Immature natural killer cell (primary cell): ENCODE results near the gene OLA1. TPM values are rescaled to one million over a fixed set of nuclear protein-coding genes. Genes with fewer than 3 reads are reported as not detected.
A peak's percentile ranks its signal among the peaks of the same experiment; 100 is the strongest.

ENCODE experiments used
- DNase-seq, 3 donors: peaks; one replicate each; pipeline ENCODE4 v3.0.0; 2022; ENCODE audit warnings: mixed read lengths in 1 of 3
- H3K27ac Mint-ChIP-seq, 6 donors: one replicate each; pipeline ENCODE4 v1.8.0; 2020; ENCODE audit warnings: mixed read lengths in 6 of 6, mild to moderate bottlenecking in 5 of 6, inconsistent platforms in 4 of 6, moderate library complexity in 3 of 6
- H3K27me3 Mint-ChIP-seq, 3 donors: one replicate each; pipeline ENCODE4 v1.8.0; 2020 to 2021; ENCODE audit warnings: low read depth in 3 of 3, mild to moderate bottlenecking in 3 of 3, mixed read lengths in 3 of 3, moderate library complexity in 3 of 3, inconsistent platforms in 1 of 3
- H3K36me3 Mint-ChIP-seq, 3 donors: one replicate each; pipeline ENCODE4 v1.8.0; 2020; ENCODE audit warnings: mixed read lengths in 3 of 3, inconsistent platforms in 2 of 3, mild to moderate bottlenecking in 2 of 3
- H3K4me1 Mint-ChIP-seq, 2 donors: one replicate each; pipeline ENCODE4 v1.8.0; 2020; ENCODE audit warnings: inconsistent platforms in 2 of 2, mild to moderate bottlenecking in 2 of 2, mixed read lengths in 2 of 2, moderate library complexity in 1 of 2
- H3K4me3 Mint-ChIP-seq, 5 donors: one replicate each; pipeline ENCODE4 v1.8.0; 2020; ENCODE audit warnings: mild to moderate bottlenecking in 5 of 5, mixed read lengths in 5 of 5, inconsistent platforms in 3 of 5, moderate library complexity in 3 of 5
- H3K9me3 Mint-ChIP-seq, 6 donors: one replicate each; pipeline ENCODE4 v1.8.0; 2020; ENCODE audit warnings: mild to moderate bottlenecking in 6 of 6, mixed read lengths in 6 of 6, inconsistent platforms in 4 of 6, moderate library complexity in 3 of 6
- polyA plus RNA-seq, 3 donors: library from polyadenylated mRNA; unstranded; fragments of 300-500 nt; fragmentation: Illumina TruSeq; gene quantifications; one replicate each; pipeline ENCODE4 v1.2.3, GENCODE V29; 2021

Gene OLA1
- polyA plus RNA-seq, 3 donors from 2014 or later: 80.6 to 95.7 (median 84.3) TPM

DNA sequence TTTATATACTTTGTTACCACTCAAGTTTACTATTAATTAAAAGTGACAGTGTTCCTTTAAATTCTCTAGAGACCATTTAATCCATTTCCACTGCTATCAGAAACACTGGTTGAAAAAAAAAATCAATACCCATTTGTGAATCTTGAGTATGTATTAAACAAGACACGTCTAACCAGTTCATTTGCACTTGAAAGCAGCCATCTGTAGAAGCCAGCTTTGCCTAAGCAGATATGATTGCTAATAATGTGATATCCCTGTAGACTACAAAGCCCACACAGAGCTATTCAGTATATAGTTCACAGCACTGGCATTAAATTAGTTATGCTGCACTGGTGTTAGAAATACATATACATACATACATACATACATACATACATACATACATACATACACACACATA lies 171.4 kb downstream of the OLA1 start:
- H3K4me3 Mint-ChIP-seq: no peak overlapping the region
- DNase-seq: no peak
- H3K27me3 Mint-ChIP-seq: peaks cover 0 to 2% (median 0%) of the 10 kb centered on the region in 3 donors
- H3K4me1 Mint-ChIP-seq: peaks cover 0 to 4% of the 10 kb centered on the region in 2 donors
- H3K27ac Mint-ChIP-seq: no peak overlapping the region
- peaks cover 4 to 21% (median 15%) of the 10 kb centered on the region in 3 donors for H3K36me3 Mint-ChIP-seq
- H3K9me3 Mint-ChIP-seq: no peaks in the 10 kb centered on the region

DNA sequence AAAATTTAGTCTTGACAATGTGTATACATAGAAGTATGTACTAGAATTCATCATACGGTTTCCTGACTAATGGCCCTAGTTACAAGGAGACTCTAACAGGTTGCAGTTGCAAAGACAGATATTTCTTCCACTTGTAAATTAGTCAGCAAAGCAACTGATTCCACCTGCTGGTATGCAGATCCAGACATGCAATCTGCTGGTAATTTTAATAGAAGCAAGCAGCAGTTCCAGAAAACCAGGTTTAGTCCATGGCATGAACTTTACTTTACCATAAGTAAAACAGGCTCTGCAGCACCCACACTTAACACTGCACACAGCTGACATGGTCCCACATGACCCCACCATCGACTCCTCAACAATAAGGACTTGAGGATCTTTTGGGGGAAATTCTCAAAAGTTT lies 172.3 kb downstream of the OLA1 start:
- peaks cover 0 to 6% of the 10 kb centered on the region in 2 donors for H3K4me1 Mint-ChIP-seq
- peaks cover 0 to 2% (median 0%) of the 10 kb centered on the region in 3 donors for H3K27me3 Mint-ChIP-seq
- H3K4me3 Mint-ChIP-seq: no peak overlapping the region
- peaks cover 4 to 19% (median 12%) of the 10 kb centered on the region in 3 donors for H3K36me3 Mint-ChIP-seq
- no peaks in the 10 kb centered on the region for H3K9me3 Mint-ChIP-seq
- no peak for DNase-seq
- no peak overlapping the region for H3K27ac Mint-ChIP-seq

DNA sequence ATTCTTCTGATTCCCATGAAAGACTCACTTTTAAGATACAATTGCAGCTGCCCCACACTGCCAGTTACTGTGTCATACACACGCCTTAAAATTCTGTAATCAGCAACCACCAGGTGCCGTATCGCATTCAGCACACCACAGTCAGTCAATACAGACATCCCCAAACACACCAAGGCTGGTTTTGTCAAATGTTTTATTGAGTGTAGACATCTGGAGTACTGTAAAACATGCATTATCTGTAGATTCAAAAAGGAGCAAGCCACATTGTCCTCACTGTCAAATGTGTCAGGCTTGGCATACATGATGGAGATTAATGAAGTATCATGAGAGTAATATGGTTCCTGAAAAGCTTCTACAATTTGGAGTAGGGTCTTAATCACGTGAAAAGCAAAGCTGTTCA lies 173.5 kb downstream of the OLA1 start:
- DNase-seq: no peak
- no peak overlapping the region for H3K4me3 Mint-ChIP-seq
- peaks cover 4 to 12% (median 10%) of the 10 kb centered on the region in 3 donors for H3K36me3 Mint-ChIP-seq
- H3K9me3 Mint-ChIP-seq: no peaks in the 10 kb centered on the region
- peaks cover 0 to 2% (median 0%) of the 10 kb centered on the region in 3 donors for H3K27me3 Mint-ChIP-seq
- peaks cover 0 to 6% of the 10 kb centered on the region in 2 donors for H3K4me1 Mint-ChIP-seq
- no peak overlapping the region for H3K27ac Mint-ChIP-seq

DNA sequence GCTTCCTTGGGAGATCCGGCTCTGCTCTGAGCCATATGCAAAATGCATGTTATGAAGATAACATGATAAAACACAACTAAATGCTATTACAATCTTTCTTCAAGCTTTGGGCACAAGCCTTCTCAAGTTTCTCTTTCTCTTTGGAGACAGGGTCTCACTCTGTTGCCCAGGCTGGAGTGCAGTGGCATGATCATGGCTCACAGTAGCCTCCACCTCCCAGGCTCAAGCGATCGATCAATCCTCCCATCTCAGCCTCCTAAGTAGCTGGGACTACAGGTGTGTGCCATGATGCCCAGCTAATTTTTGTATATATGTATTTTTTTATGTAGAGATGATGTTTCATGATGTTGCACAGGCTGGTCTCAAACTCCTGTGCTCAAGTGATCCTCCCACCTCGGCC lies 175.5 kb downstream of the OLA1 start:
- Mint-ChIP-seq H3K9me3 (no peaks in the 10 kb centered on the region), H3K27ac (peak overlapping the region in 1 of 6 donors; percentile 40), H3K27me3 (peaks cover 0 to 2% (median 0%) of the 10 kb centered on the region in 3 donors), H3K36me3 (peaks cover 4 to 12% (median 10%) of the 10 kb centered on the region in 3 donors), H3K4me3 (no peak overlapping the region), H3K4me1 (peaks cover 0 to 6% of the 10 kb centered on the region in 2 donors)
- DNase-seq: no peak

DNA sequence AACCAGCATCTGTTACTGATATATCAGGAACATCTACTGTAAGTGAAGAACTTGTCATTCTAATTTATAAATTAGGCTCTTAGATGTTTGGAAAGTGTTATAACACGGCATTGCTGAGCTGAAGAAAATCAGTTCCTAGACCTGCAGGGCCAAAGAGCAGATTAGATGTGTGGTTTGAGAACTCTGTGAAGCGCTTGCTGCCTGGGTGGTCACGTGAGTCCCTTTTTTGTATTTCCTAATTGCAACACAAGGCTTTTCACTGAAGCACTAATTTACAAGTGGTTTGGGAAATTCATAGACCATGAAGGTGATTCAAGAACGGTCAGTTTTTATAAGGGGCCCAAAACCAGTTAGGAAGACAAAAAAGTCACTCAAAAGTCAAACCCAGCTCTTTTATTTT lies 176.3 kb downstream of the OLA1 start:
- H3K36me3 Mint-ChIP-seq: peaks cover 4 to 12% (median 10%) of the 10 kb centered on the region in 3 donors
- H3K27ac Mint-ChIP-seq: no peak overlapping the region
- peaks cover 0 to 6% of the 10 kb centered on the region in 2 donors for H3K4me1 Mint-ChIP-seq

DNA sequence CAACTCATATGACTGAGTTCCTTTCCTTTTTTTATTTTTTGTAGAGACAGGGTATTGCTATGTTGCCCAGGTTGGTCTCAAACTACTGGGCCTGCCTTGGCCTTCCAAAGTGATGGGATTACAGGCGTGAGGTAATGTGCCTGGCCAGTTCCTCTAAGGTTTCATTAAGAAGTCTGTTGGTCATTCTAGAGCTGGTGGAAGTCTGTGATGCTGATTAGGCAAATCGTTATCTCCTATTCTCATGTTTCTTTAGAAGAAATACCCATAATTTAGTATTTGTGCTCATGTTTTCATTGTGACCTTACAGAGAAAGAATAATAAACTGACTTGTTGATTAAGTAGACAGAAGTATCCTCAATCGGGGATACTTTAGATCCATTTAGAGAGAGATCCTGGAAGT lies 177.0 kb downstream of the OLA1 start:
- Mint-ChIP-seq H3K4me3 (no peak overlapping the region), H3K36me3 (peaks cover 4 to 12% (median 10%) of the 10 kb centered on the region in 3 donors)

More for the DNA sequence above, 176.3 kb downstream of the OLA1 start:
- Mint-ChIP-seq H3K4me3 (no peak overlapping the region), H3K9me3 (no peaks in the 10 kb centered on the region), H3K27me3 (peaks cover 0 to 7% (median 2%) of the 10 kb centered on the region in 3 donors)
- no peak for DNase-seq

DNA sequence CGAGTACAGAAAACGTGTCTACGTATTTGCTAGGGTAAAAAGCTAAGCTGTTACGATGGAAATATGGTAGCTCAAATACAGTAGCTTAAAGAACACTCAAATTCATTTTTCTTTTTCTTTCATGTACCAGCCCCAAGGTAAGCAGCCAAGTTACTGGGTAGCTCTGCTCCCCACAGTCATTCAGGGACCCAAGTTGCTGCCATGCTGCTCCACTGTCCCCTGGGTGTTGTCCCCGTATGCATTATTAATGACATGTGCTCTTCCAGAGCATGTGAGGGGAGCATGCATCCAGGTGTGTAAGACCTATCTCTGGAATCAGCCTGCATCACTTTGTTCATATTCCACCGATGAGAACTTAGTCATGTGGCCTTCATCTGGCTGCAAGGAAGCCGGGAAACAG lies 178.1 kb downstream of the OLA1 start:
- Mint-ChIP-seq H3K4me3 (no peak overlapping the region), H3K27me3 (peaks cover 4 to 7% (median 7%) of the 10 kb centered on the region in 3 donors), H3K27ac (no peak overlapping the region), H3K9me3 (no peaks in the 10 kb centered on the region), H3K4me1 (peaks cover 0 to 6% of the 10 kb centered on the region in 2 donors), H3K36me3 (peaks cover 4 to 12% (median 10%) of the 10 kb centered on the region in 3 donors)
- no peak for DNase-seq

More for the DNA sequence above, 177.0 kb downstream of the OLA1 start:
- no peak for DNase-seq
- peaks cover 0 to 6% of the 10 kb centered on the region in 2 donors for H3K4me1 Mint-ChIP-seq
- peaks cover 4 to 7% (median 5%) of the 10 kb centered on the region in 3 donors for H3K27me3 Mint-ChIP-seq
- H3K9me3 Mint-ChIP-seq: no peaks in the 10 kb centered on the region
- no peak overlapping the region for H3K27ac Mint-ChIP-seq

DNA sequence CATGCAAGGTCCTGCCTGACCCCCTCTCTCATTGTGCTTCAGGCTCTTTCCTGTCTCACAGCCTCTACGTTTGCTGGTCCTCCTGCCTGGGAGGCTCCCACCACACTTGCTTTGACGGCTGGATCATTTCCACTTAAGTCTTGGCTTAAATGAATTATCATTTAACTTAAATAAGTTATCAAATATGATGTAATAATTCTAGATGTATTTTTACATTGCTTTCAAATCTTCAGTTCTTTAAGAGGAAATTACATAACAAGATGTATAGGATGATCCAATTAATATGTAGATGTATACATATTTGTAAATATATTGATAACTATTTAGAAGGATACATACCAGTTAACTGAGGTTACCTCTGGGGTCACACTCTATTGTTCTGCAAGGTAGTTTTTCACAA lies 180.5 kb downstream of the OLA1 start:
- no peaks in the 10 kb centered on the region for H3K9me3 Mint-ChIP-seq
- DNase-seq: no peak
- peaks cover 2 to 10% (median 10%) of the 10 kb centered on the region in 3 donors for H3K27me3 Mint-ChIP-seq
- no peaks in the 10 kb centered on the region for H3K36me3 Mint-ChIP-seq
- no peak overlapping the region for H3K27ac Mint-ChIP-seq
- no peak overlapping the region for H3K4me3 Mint-ChIP-seq
- H3K4me1 Mint-ChIP-seq: peaks cover 0 to 6% of the 10 kb centered on the region in 2 donors

DNA sequence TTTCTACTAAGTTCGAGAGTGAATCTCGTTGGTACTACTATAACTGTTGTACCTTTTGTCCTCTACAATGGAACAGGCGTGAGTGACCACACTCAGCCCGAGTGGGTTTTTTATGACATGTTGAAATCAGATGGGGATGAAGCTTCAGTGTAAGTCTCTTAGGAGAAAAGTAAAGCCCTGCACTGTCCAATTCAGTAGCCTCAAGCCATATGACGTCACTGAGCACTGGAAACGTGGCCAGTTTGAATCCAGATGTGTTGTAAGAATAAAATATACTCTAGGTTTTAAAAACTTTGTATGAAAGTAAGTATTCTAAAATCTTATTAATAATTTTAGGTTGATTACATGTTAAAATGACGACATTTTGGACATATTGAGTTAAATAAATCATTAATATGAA lies 181.5 kb downstream of the OLA1 start:
- Mint-ChIP-seq H3K27ac (no peak overlapping the region), H3K36me3 (no peaks in the 10 kb centered on the region), H3K9me3 (no peaks in the 10 kb centered on the region), H3K4me3 (no peak overlapping the region), H3K27me3 (peaks cover 2 to 10% (median 10%) of the 10 kb centered on the region in 3 donors), H3K4me1 (peaks cover 0 to under 1% of the 10 kb centered on the region in 2 donors)
- no peak for DNase-seq

DNA sequence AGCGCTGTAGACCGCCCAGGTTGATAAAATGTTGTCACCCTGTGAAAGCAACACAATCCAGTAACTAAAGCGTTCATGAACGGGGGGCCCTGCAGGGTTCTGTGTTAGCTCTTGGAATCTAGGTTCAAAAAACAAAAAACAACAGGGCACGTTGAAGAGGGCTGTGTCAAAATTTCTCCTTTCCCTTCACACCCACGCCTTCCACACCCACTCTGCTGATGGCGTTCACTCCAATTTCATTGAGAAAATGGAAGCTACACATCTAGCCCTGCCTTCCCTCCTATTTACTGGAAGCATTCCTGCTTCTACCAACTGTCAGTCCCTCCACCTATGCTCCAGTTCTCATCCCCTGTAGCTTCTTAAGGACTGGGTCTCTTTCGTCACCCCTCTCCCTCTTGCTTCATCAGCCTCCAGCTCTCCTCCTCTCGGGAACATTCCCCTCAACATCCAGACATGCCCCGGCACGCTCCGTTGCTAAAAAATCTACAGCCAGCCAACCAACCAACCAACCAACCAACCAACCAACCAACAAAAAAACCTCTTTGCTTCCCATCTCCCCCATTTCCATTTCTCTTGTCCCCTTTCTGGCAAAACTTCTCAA lies 184.7 kb downstream of the OLA1 start:
- H3K9me3 Mint-ChIP-seq: no peaks in the 10 kb centered on the region
- no peak overlapping the region for H3K27ac Mint-ChIP-seq
- no peak overlapping the region for H3K4me3 Mint-ChIP-seq

DNA sequence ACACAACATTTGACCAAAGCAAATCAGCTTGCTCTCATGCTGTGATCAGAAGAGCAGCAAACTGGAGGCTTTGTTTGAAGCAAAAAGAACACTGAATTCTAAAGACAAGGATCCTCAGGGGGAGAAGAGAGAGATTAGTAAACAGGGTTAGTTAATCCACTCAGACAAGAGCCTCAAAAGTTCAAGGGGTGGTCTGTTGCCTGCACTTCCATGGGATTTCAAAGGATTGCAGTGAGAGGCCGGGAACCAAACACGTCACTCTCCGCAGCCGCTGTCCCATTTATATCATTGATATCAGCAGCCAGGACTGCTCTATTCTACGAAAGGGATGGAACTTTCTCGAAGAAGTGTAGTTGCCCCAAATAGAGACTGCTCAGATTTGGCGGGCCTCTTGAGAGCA lies 185.4 kb downstream of the OLA1 start:
- Mint-ChIP-seq H3K27me3 (peaks cover 4 to 18% (median 13%) of the 10 kb centered on the region in 3 donors), H3K4me1 (no peaks in the 10 kb centered on the region), H3K4me3 (no peak overlapping the region), H3K27ac (no peak overlapping the region), H3K9me3 (no peaks in the 10 kb centered on the region), H3K36me3 (no peaks in the 10 kb centered on the region)
- no peak for DNase-seq

More for the DNA sequence above, 184.7 kb downstream of the OLA1 start:
- no peaks in the 10 kb centered on the region for H3K4me1 Mint-ChIP-seq
- peaks cover 2 to 18% (median 13%) of the 10 kb centered on the region in 3 donors for H3K27me3 Mint-ChIP-seq
- DNase-seq: no peak
- no peaks in the 10 kb centered on the region for H3K36me3 Mint-ChIP-seq

DNA sequence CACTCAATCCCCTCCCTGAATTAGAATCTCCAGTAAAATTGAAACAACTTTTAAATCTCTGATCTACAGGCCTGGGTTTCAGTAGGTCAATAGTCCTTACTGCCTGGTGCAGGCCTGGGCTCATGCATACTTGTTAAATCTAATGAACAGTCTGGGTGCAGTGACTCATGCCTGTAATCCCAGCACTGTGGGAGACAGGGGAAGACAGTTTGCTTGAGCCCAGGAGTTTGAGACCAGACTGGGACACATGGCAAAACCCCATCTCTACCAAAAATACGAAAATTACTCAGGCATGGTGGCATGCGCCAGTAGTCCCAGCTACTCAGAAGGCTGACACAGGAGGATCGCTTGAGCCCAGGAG lies 188.5 kb downstream of the OLA1 start:
- Mint-ChIP-seq H3K4me1 (no peaks in the 10 kb centered on the region), H3K4me3 (no peak overlapping the region), H3K9me3 (no peaks in the 10 kb centered on the region), H3K27ac (no peak overlapping the region), H3K27me3 (peaks cover 1 to 15% (median 6%) of the 10 kb centered on the region in 3 donors), H3K36me3 (no peaks in the 10 kb centered on the region)
- no peak for DNase-seq

DNA sequence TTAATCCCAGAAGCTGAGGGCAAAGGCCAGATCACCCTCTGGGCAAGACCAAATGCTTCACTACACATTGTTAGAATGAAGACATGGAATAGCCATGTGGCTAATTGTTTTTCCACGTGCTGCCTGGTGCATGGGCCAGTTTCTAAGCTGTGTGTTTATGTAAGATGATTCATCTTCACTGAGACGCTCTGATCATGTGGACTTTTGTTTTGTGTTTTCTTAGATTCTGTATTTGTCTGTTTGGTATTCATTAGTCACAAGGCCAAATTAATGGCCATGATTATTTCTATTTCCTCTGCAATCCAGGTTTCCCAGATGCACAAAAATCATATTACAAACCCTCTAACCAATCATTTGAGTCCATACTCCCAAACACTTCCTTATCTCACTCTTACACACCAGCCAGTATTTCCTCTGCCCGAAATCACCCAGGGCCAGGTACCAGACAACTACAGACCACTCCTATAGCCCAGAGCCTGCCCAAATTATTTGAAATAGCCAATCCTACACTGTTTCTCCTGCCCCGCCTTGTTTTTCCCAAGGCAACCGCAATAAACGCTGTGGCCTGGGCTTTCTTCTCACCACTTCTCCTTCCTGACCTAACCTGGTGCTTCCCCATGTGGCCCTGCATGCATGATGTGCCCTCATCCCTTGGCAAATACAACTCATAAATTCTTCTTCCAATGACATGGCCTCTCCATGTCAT lies 189.0 kb downstream of the OLA1 start:
- Mint-ChIP-seq H3K4me1 (no peaks in the 10 kb centered on the region), H3K27ac (no peak overlapping the region), H3K36me3 (no peaks in the 10 kb centered on the region), H3K4me3 (no peak overlapping the region), H3K27me3 (peaks cover 1 to 15% (median 6%) of the 10 kb centered on the region in 3 donors), H3K9me3 (no peaks in the 10 kb centered on the region)
- no peak for DNase-seq

DNA sequence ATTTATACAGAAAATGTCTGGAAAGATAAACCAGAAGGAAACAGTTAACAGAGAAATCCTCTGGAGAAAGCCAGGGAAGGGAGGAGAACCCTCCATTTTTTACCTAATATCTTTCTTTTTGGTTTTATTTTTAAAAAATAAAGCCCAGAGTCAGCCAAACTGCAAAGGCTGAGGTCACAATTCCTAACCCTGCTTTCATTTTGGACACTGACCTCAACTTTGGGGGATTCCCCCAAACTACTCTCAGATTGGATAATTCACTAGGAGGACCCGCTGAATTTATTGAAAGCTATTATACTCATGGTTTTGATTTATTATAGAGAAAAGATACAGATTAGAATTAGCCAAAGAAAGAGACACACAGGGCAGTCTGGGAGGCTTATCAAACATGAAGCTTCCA lies 189.9 kb downstream of the OLA1 start:
- H3K4me3 Mint-ChIP-seq: no peak overlapping the region
- H3K36me3 Mint-ChIP-seq: no peaks in the 10 kb centered on the region
- no peaks in the 10 kb centered on the region for H3K4me1 Mint-ChIP-seq
- no peaks in the 10 kb centered on the region for H3K9me3 Mint-ChIP-seq
- no peak for DNase-seq
- no peak overlapping the region for H3K27ac Mint-ChIP-seq
- H3K27me3 Mint-ChIP-seq: peaks cover 1 to 17% (median 3%) of the 10 kb centered on the region in 3 donors
